Vagina (tissue), 2 donors: ENCODE results near the gene ASB6.

Experiments used
- CTCF ChIP-seq, 3 experiments: fragments of 450-650 bp in 2 of 3; fragments of 200-600 bp in 1 of 3; sonication (generic) in 1 of 3; IDR thresholded peaks; one replicate each; pipeline ENCODE4 v1.5.1; 2017 to 2019; ENCODE audit warnings: antibody characterized with exemption in 3 of 3, mild to moderate bottlenecking in 2 of 3, moderate library complexity in 2 of 3
- POLR2AphosphoS5 ChIP-seq, 2 donors: sonication (generic); formaldehyde crosslinking; IDR thresholded peaks; one replicate each; pipeline ENCODE4 v1.9.0; 2017; ENCODE audit warnings: antibody characterized with exemption in 2 of 2, mild to moderate bottlenecking in 2 of 2, low read depth in 1 of 2; ENCODE audit not compliant: insufficient read depth in 1 of 2

- TF ChIP-seq CTCF (IDR thresholded peaks at IDR 0.05) (no peak), POLR2AphosphoS5 (IDR thresholded peaks at IDR 0.05; ENCODE audit: insufficient read depth in 1 of 2, low read depth in 1 of 2) (no peak)
Observed at GRCh38 chr9:129677456-129677855, 35.5 kb upstream of the ASB6 start.
